NB4 (cell line): ENCODE results near the gene HOXC6.

Source experiments
- DNase-seq: peaks from one replicate; pipeline ENCODE4 v3.0.0; 2010; ENCODE audit warnings: low read depth
- H3K4me3 ChIP-seq: one replicate; pipeline ENCODE4 v1.5.1; 2011; ENCODE audit warnings: mild to moderate bottlenecking, low read depth, low read length, moderate library complexity
- MAX ChIP-seq: IDR thresholded peaks from 2 replicates; pipeline ENCODE4 v1.6.1; 2011; ENCODE audit warnings: low read depth, low read length
- MYC ChIP-seq: IDR thresholded peaks from 2 replicates; pipeline ENCODE4 v1.6.1; 2011; ENCODE audit warnings: low read depth, low read length
- POLR2A ChIP-seq: IDR thresholded peaks from 2 replicates; pipeline ENCODE4 v1.6.1; 2011; ENCODE audit warnings: mild to moderate bottlenecking; ENCODE audit not compliant: insufficient read length; ENCODE audit errors: extremely low read depth
- TF ChIP-seq, protein P1 (sequence below): IDR thresholded peaks from one replicate; pipeline ENCODE4 v1.5.1; 2012; ENCODE audit warnings: low read depth, low read length

The HOXC6 gene

GRCh38 chr12:54021432-54022013, 6.7 kb upstream of the HOXC6 start:
- DNase-seq = no peak
- H3K4me3 ChIP-seq = no peak overlapping the region
- TF ChIP-seq MYC = no peak
- no peak for TF ChIP-seq POLR2A
- TF ChIP-seq MAX = no peak
- TF ChIP-seq, protein P1, sequence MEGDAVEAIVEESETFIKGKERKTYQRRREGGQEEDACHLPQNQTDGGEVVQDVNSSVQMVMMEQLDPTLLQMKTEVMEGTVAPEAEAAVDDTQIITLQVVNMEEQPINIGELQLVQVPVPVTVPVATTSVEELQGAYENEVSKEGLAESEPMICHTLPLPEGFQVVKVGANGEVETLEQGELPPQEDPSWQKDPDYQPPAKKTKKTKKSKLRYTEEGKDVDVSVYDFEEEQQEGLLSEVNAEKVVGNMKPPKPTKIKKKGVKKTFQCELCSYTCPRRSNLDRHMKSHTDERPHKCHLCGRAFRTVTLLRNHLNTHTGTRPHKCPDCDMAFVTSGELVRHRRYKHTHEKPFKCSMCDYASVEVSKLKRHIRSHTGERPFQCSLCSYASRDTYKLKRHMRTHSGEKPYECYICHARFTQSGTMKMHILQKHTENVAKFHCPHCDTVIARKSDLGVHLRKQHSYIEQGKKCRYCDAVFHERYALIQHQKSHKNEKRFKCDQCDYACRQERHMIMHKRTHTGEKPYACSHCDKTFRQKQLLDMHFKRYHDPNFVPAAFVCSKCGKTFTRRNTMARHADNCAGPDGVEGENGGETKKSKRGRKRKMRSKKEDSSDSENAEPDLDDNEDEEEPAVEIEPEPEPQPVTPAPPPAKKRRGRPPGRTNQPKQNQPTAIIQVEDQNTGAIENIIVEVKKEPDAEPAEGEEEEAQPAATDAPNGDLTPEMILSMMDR = no peak

DNA sequence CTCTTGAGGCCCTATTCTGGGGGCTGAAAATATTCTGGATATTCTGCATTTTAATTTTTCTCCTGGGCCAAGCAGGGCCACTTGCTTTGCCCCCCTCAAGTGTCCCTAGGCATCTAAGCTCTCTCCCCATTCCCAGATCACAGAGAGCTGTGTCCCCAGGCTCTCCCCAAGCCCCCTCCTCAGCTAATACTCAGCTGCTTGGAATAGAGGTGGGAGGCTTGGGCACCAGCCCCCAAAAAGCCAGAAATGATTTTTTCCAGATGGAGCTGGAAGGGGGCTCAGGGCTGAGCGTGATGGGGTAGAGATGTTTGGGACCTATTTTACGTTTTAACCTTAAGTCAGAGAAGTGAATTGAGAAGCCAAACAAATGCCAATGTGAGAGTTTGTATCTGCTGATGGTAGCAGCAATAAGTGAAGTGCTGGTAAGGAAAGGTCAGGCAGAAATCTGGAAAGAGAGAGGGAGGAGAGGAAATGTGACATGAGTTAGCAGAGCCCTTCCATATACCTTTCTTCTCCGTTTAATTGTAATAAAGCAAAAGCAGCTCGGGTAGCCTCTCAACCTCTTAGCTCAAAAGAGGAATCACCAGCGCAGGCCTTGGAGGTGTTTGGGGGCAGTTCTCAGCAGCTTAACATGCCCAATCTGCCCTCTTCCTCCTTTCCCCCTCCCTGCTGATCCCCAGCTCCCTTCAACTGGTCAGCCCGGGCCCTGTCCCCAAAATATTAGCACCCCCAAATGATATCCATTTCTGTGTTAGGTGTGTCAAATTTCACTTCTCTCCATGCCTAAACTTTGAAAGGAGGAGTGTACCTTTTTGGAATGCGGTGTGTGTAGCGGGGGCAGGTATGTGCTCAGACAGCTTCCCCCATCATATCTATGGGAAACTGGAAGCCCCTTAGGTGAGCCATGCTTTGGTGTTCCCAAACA, 5.0 kb upstream of the HOXC6 start:
- TF ChIP-seq, protein P1 = no peak
- TF ChIP-seq MAX = no peak
- no peak for TF ChIP-seq MYC
- TF ChIP-seq POLR2A = no peak
- no peak for DNase-seq
- H3K4me3 ChIP-seq = no peak overlapping the region

- DNase-seq = no peak
- no peak for TF ChIP-seq MYC
- TF ChIP-seq POLR2A = no peak
- TF ChIP-seq MAX = no peak
- TF ChIP-seq, protein P1 = no peak
- H3K4me3 ChIP-seq = no peak overlapping the region
These were observed 4.1 kb upstream of the HOXC6 start for GRCh38 chr12:54024127-54024526.

DNA sequence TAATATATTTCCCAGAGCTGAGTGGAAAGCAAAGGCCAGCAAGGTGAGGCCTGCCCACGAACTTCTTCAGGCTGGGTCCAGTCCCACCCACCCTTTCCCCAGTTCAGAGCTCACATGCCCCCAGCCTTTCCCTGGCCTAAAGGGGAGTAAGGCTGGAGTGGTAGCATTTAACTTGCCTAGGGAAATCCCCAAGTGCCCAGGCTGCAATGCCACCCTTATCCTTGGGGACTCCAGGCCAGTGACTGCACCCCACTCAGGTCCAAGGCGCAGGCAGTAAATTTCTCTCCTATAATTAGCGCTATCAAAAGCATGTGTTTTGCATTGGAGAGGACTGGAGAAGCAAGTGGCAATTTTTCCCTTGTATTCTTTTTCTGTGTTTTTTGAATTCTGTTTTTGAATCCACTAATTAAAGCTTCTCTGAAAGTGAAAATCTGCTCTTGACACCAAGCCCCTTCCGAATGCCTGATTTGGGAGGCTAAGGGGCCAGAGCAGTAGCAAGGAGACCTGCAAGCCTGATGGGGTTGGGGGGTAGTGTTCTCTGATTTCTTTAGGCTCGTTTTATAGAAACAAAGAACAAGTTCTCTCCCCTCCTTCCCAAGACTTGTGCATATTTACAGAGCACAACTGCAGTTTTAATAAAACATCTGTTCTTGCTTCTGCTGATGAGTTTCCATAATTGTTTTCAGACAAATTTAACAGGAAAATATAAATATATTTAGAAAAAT, 3.5 kb upstream of the HOXC6 start:
- TF ChIP-seq MYC = no peak
- DNase-seq = no peak

DNA sequence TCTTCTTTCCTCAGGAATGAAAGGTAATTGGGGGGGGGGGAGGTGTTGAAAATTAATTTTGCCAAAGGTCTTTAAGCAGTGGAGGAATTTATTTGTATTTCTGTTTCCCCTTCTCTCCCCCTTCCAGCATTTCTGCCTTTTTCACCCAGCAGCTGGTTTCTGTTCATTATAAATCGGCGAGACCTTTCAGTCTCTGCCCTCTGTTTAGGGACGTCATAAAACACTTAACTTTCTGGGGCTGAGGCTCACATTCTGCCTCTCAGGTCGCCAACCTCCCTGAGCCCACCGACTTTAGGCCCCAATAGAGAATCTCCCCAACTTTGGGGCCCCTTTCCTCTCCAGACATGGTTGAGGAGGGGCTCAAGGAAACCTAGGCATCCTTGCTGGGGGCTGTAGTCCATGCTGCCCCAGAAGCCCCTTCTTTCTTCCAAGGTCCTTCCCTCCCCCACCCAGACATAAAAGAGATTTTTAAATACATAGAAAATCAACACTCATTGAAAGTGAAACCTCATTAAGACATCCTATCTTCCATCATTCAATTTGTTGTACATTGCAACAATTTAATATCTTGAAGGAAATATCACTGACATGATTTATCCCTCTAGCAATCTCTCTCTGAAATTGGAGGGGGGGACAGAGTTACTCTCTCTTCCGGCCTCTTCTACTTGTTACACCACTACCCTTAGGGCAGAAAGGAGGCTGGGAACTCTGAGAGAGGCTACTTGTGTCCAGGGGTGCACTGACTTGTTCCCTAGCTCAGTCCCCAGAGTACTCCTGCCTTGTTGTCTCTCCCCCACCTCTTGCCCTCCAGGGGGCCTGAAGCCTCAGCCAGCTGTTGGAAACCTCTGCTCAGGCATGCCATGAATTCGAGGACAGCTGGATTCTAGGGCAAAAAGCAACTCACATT, 2.5 kb upstream of the HOXC6 start:
- TF ChIP-seq POLR2A = no peak
- no peak overlapping the region for H3K4me3 ChIP-seq
- peak; percentile 57 for DNase-seq

More for the DNA sequence above, 3.5 kb upstream of the HOXC6 start:
- no peak overlapping the region for H3K4me3 ChIP-seq

DNA sequence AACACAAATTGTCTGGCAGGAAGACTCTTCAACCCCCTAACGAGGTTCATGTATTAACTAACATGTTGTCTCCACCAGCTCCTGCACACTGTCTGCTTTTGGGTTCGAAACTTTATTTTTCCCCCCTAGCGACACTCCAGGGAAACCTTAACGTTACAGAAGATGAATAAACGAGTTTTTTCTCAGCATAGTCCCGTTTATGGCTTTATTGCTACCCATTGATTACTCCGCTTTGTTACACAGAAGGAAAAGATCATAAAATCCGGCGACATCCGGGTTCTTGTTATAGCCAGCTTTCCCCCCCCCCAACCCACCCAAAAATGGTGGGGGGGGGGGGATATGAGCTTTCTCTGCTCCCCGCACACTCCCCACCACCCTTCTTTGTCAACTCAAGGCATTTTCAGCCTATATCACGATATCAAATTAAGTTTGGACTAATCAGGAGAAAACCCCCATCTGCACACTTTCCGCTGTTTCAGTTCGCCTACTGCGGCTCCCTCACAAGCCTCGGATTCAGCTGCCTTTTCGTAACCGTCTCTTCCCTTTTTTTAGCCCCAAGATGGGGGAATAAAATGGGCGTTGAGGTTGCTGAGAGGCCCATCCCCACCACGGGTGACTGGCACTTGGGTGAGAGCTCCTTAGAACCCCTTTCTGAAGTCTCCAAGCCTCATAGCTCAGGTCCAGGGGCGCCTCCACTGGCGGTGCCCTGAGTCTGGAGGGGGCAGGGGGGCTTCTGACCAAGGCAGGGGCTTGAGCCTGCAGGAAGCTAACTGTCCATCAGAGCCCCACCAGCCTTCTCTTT, 1.4 kb upstream of the HOXC6 start:
- TF ChIP-seq POLR2A (no peak), MAX (no peak), MYC (no peak)
- TF ChIP-seq, protein P1 = no peak
- H3K4me3 ChIP-seq = peak overlapping the region; percentile 23

More for the DNA sequence above, 1.4 kb upstream of the HOXC6 start:
- DNase-seq = peak; percentile 65
